ENCODE results near the gene PARD3B.

Gene PARD3B

GRCh38 chr2:204663816-204664425, 118.6 kb downstream of the PARD3B start:
- DNase-seq: no peak

- no peak for DNase-seq
These were observed 119.4 kb downstream of the PARD3B start for GRCh38 chr2:204664708-204665121.

- no peak for DNase-seq
These were observed 119.9 kb downstream of the PARD3B start for GRCh38 chr2:204665207-204665606.

- no peak for DNase-seq
These were observed 120.5 kb downstream of the PARD3B start for GRCh38 chr2:204665771-204666170.

GRCh38 chr2:204667990-204668389, 122.7 kb downstream of the PARD3B start:
- no peak for DNase-seq

GRCh38 chr2:204669382-204669781, 124.1 kb downstream of the PARD3B start:
- no peak for DNase-seq

GRCh38 chr2:204670124-204670523, 124.8 kb downstream of the PARD3B start:
- no peak for DNase-seq

- no peak for DNase-seq
These were observed 125.5 kb downstream of the PARD3B start for GRCh38 chr2:204670756-204671155.

- no peak for DNase-seq
These were observed 127.5 kb downstream of the PARD3B start for GRCh38 chr2:204672772-204673171.

- no peak for DNase-seq
These were observed 128.6 kb downstream of the PARD3B start for GRCh38 chr2:204673877-204674276.

- DNase-seq: no peak
These were observed 132.8 kb downstream of the PARD3B start for GRCh38 chr2:204678031-204678430.

- DNase-seq: no peak
These were observed 135.3 kb downstream of the PARD3B start for GRCh38 chr2:204680576-204680975.

GRCh38 chr2:204681412-204681811, 136.1 kb downstream of the PARD3B start:
- no peak for DNase-seq

- no peak for DNase-seq
These were observed 138.1 kb downstream of the PARD3B start for GRCh38 chr2:204683384-204683783.

GRCh38 chr2:204686406-204686805, 141.1 kb downstream of the PARD3B start:
- DNase-seq: no peak

- DNase-seq: no peak
These were observed 142.5 kb downstream of the PARD3B start for GRCh38 chr2:204687776-204688175.

- peak; percentile 60 to 68 (median 67) for DNase-seq
These were observed 146.7 kb downstream of the PARD3B start for GRCh38 chr2:204691911-204692510.

- DNase-seq: no peak
These were observed 147.5 kb downstream of the PARD3B start for GRCh38 chr2:204692790-204693189.

GRCh38 chr2:204693262-204693661, 148.0 kb downstream of the PARD3B start:
- DNase-seq: no peak

GRCh38 chr2:204695506-204695905, 150.2 kb downstream of the PARD3B start:
- DNase-seq: no peak

GRCh38 chr2:204696124-204696523, 150.8 kb downstream of the PARD3B start:
- DNase-seq: no peak

GRCh38 chr2:204705243-204705932, 160.1 kb downstream of the PARD3B start:
- no peak for DNase-seq

- no peak for DNase-seq
These were observed 161.7 kb downstream of the PARD3B start for GRCh38 chr2:204706939-204707338.

GRCh38 chr2:204713211-204713610, 167.9 kb downstream of the PARD3B start:
- DNase-seq: no peak
